HEK293T (cell line): ENCODE results near the gene CAMK2D.
A peak's percentile ranks its signal among the peaks of the same experiment; 100 is the strongest.
"Not testable (repeated sequence)": the region's sequence is repeated elsewhere in the genome, so short reads cannot be mapped to it uniquely, and the experiment has no call there.

Experiments used
- CTCF ChIA-PET: fragments of 350-600 bp; formaldehyde crosslinking; extraction: SDS; loops from one replicate; lab custom pipeline; 2021; ENCODE audit warnings: antibody characterized with exemption, inconsistent platforms; lab: Yijun Ruan, JAX
- POLR2A ChIA-PET: fragments of 350-600 bp; formaldehyde crosslinking; extraction: SDS; loops from one replicate; lab custom pipeline; 2020; ENCODE audit warnings: antibody characterized with exemption, inconsistent platforms; lab: Yijun Ruan, JAX
- DNase-seq: peaks from one replicate; pipeline ENCODE4 v3.0.0; 2012; ENCODE audit warnings: mixed read lengths; ENCODE audit errors: extremely low spot score
- ARNT ChIP-seq: fragments of 450-650 bp; IDR thresholded peaks from 2 replicates; pipeline ENCODE4 v1.6.1; 2017; ENCODE audit warnings: mild to moderate bottlenecking
- BHLHE40 ChIP-seq: fragments of 450-650 bp; IDR thresholded peaks from 2 replicates; pipeline ENCODE4 v1.6.1; 2016; ENCODE audit warnings: mild to moderate bottlenecking, moderate library complexity, borderline replicate concordance
- CTBP1 ChIP-seq: fragments of 450-650 bp; IDR thresholded peaks from 2 replicates; pipeline ENCODE4 v1.6.1; 2016; ENCODE audit warnings: borderline replicate concordance
- ELF4 ChIP-seq: fragments of 450-650 bp; IDR thresholded peaks from 2 replicates; pipeline ENCODE4 v1.6.1; 2017; ENCODE audit warnings: antibody characterized with exemption
- FOXA1 ChIP-seq: fragments of 450-650 bp; IDR thresholded peaks from 2 replicates; pipeline ENCODE4 v1.6.1; 2016; ENCODE audit warnings: mild to moderate bottlenecking
- FOXK2 ChIP-seq: fragments of 450-650 bp; IDR thresholded peaks from 2 replicates; pipeline ENCODE4 v1.6.1; 2016; ENCODE audit warnings: mild to moderate bottlenecking
- FOXM1 ChIP-seq: fragments of 450-650 bp; IDR thresholded peaks from 2 replicates; pipeline ENCODE4 v1.6.1; 2017; ENCODE audit warnings: mild to moderate bottlenecking, borderline replicate concordance
- HDGF ChIP-seq: fragments of 450-650 bp; IDR thresholded peaks from 2 replicates; pipeline ENCODE4 v1.6.1; 2017; ENCODE audit warnings: antibody characterized with exemption, borderline replicate concordance
- L3MBTL2 ChIP-seq: fragments of 450-650 bp; conservative IDR thresholded peaks from 2 replicates; pipeline ENCODE4 v1.6.1; 2016; ENCODE audit warnings: mild to moderate bottlenecking
- LEF1 ChIP-seq: fragments of 450-650 bp; IDR thresholded peaks from 2 replicates; pipeline ENCODE4 v1.6.1; 2017; ENCODE audit warnings: mild to moderate bottlenecking, borderline replicate concordance
- NFRKB ChIP-seq: fragments of 450-650 bp; IDR thresholded peaks from 2 replicates; pipeline ENCODE4 v1.6.1; 2016; ENCODE audit warnings: mild to moderate bottlenecking, moderate library complexity
- PKNOX1 ChIP-seq: fragments of 450-650 bp; IDR thresholded peaks from 2 replicates; pipeline ENCODE4 v1.6.1; 2016
- SP1 ChIP-seq: fragments of 450-650 bp; IDR thresholded peaks from 2 replicates; pipeline ENCODE4 v1.6.1; 2017
- SUZ12 ChIP-seq: fragments of 450-650 bp; IDR thresholded peaks from 2 replicates; pipeline ENCODE4 v1.6.1; 2016; ENCODE audit warnings: mild to moderate bottlenecking
- TARDBP ChIP-seq: fragments of 450-650 bp; IDR thresholded peaks from 2 replicates; pipeline ENCODE4 v1.6.1; 2016
- ZNF384 ChIP-seq: fragments of 450-650 bp; IDR thresholded peaks from 2 replicates; pipeline ENCODE4 v1.6.1; 2016

CAMK2D gene

GRCh38 chr4:113761620-113762185 is at the start of gene CAMK2D:
Gene CAMK2D, minus strand, starts transcription at chr4:113761738. Its CDS starts 670 bp downstream, at chr4:113761068.
- ChIA-PET CTCF (no interaction called here), POLR2A (interaction anchor here (1.2 kb wide), 1 partner anchor 327 kb away, joined by 3 read pairs; no protein-coding TSS in a partner anchor)
- peak; percentile 56 for DNase-seq
- no peak for TF ChIP-seq NFRKB
- TF ChIP-seq TARDBP: peak; percentile 11; the same call in 1 of the 2 replicates
- TF ChIP-seq PKNOX1: no peak
- 0 out of 2 replicates have a peak, but pooled peaks have one; percentile 17 for TF ChIP-seq FOXM1
- no peak for TF ChIP-seq FOXA1
- TF ChIP-seq LEF1: peak; percentile 65; the same call in 1 of the 2 replicates
- peak; percentile 90 for TF ChIP-seq L3MBTL2
- TF ChIP-seq HDGF: no peak

GRCh38 chr4:113810906-113811305 is 49.4 kb upstream of the CAMK2D start:
- DNase-seq: no peak
- CTCF ChIA-PET: no interaction called here
- POLR2A ChIA-PET: no interaction called here
- TF ChIP-seq FOXA1 (no peak), CTBP1 (no peak), FOXK2 (no peak), PKNOX1 (no peak), SUZ12 (no peak), ARNT (no peak), LEF1 (no peak)

DNA sequence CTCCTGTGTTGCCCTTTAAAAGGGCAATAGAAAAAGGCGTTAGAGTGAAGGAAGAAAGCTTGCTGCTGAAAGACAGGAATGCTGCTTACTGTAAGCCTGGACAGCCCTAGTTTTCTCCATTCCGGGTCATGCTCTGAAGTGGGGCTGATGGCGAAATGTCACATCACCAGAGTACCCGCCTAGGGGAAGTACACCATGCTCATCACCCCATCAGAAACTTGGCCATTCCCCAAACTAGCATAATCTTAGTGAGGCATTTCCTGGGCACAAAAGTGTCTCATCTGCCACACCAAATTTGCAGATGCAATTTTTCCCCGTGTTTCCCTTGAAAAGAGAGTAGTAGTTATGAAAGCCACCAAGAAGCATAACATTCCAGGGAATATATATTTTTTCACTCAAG is 47.8 kb upstream of the CAMK2D start:
- CTCF ChIA-PET: no interaction called here
- TF ChIP-seq ELF4 (no peak), NFRKB (no peak), TARDBP (no peak)
- DNase-seq: no peak
- POLR2A ChIA-PET: no interaction called here

DNA sequence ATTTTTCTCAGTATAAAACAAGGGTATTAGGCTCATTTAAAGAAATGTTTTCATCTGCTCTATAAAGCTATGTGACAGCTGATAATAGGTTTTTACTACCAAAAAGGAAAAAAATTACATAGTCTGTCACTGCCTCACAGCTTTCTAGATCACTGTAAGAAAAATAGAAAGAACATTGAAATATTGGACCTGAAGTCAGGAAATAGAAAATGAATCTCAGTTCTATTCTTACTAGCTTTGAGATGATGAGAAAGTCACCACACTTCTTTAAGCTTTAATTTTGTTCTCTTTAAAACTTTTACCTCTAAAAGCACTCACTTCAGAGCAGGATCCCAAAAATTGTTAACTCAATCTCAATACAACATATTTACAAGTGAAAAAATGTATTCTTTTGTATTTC is 45.3 kb upstream of the CAMK2D start:
- POLR2A ChIA-PET: no interaction called here
- CTCF ChIA-PET: no interaction called here
- DNase-seq: no peak
- TF ChIP-seq ZNF384: no peak

DNA sequence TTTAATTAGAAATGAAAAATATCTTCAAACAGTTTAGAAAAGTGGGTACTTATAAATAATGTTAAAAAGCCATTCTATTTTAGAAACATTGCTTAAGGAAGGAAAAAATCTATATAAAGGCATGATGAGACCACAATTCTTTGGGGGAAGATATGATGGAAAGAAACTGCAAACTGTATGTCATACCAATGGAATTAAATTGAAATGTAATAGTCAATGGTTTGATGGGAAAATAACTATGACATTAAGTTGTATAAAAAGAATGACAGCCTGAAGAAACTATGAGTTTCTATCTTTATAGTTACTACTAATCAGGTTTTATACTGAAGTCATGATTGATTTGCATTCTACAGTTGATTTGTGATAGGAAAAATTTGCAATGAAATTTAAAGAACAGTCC is 40.3 kb upstream of the CAMK2D start:
- ChIA-PET CTCF (no interaction called here), POLR2A (no interaction called here)
- DNase-seq: no peak
- TF ChIP-seq FOXA1 (no peak), HDGF (no peak), ZNF384 (no peak), FOXM1 (no peak), L3MBTL2 (no peak), CTBP1 (no peak), ARNT (no peak), ELF4 (no peak)

DNA sequence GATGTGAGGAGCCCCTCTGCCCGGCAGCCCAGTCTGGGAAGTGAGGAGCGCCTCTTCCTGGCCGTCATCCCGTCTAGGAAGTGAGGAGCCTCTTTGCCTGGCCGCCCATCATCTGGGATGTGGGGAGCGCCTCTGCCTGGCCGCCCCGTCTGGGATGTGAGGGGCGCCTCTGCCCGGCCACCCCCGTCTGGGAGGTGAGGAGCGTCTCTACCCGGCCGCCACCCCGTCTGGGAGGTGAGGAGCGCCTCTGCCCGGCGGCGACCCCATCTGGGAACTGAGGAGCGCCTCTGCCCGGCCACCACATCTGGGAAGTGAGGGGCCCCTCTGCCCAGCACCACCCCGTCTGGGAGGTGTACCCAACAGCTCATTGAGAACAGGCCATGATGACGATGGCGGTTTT is 34.8 kb upstream of the CAMK2D start:
- CTCF ChIA-PET, DNase-seq, POLR2A ChIA-PET: not testable (repeated sequence)

- ChIA-PET CTCF (no interaction called here), POLR2A (no interaction called here)
- no peak for DNase-seq
- TF ChIP-seq PKNOX1 (no peak), FOXA1 (no peak), FOXM1 (no peak), ELF4 (no peak), SUZ12 (no peak), FOXK2 (no peak), ZNF384 (no peak), TARDBP (no peak), HDGF (no peak), SP1 (no peak), CTBP1 (no peak), L3MBTL2 (no peak), ARNT (no peak), LEF1 (no peak), BHLHE40 (no peak), NFRKB (no peak)
These were observed 28.9 kb upstream of the CAMK2D start for GRCh38 chr4:113790478-113790877.
